Stimulated activated CD4-positive, alpha-beta T cell treated with anti-CD3 and anti-CD28 coated beads, Interleukin-15, amount 100 ng/mL, for 1 hour (primary cell): Measurements from ENCODE around the gene ASAP2.
A peak's percentile ranks its signal among the peaks of the same experiment; 100 is the strongest.

Experiments used
- DNase-seq, 2 donors: peaks; one replicate each; pipeline ENCODE4 v3.0.0-alpha.2; 2020; ENCODE audit warnings: low read depth in 1 of 2, low spot score in 1 of 2

Gene ASAP2

GRCh38 chr2:9419541-9419940 is 212.9 kb downstream of the ASAP2 start:
- no peak for DNase-seq

DNA sequence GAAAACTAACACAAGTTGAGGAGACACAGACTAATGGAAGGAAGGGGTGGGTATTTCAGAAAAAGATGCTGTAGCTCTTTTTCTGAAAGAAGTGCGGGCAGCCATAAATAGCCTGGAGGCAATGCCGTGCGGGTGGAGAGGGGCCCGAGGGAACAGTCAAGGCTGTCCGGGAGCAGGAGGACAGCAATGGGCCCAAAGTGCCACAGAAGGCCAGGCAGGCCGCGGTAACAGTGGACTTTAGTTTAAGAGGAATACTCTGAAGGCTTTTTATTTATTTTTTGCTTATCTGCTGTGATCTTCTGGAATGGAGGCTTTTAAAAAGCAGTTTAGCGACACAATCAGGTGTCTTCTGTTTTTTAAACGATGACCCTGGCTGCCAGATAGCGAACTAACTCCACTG is 213.9 kb downstream of the ASAP2 start:
- DNase-seq = no peak

DNA sequence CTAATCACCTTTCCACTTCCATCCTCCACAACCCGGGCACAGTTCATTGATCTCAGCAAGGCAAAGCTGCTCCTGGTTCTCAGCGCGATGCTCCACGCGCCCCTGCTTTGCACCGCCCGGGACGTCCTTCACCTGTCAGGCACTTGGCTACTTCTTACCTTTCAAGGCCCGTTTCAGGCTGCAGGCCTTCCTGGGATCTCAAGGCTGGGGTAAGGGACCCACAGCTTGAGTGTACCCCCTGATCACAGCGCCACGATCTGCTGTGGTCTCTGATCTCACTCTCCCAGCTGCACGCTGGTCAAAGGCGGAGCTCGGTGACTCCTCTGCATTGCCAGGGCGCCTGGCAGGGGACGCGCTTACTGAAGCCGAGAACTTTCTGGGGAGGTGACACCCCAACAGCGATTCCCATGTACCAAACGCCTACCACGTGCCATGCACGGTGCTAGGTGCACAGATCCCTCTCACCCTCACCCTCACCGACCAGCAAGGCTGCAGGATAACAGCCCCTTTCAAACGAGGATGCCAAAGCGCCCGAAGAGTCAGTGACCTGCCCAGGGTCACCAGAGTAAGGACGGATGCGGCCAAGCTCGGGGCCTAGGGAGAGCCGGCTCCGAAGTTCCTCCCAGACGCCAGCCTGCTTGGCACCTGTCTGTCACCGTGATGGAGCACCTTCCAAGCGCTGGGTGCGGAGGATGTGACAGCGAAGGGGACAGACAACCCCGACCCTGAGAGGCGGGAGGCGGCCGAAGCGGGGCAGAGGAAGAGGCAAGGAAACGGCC is 215.9 kb downstream of the ASAP2 start:
- DNase-seq = peak; percentile 10 to 20

- DNase-seq = peak; percentile 92 to 95
Observed at GRCh38 chr2:9423100-9423921, 216.7 kb downstream of the ASAP2 start, which contains the start of the genes CPSF3 and ITGB1BP1. Gene CPSF3 (plus strand): TSS chr2:9423654. CDS start chr2:9423774, 120 bp downstream. Gene ITGB1BP1 (minus strand): TSS chr2:9423528. CDS start chr2:9418697, 4,831 bp downstream.

DNA sequence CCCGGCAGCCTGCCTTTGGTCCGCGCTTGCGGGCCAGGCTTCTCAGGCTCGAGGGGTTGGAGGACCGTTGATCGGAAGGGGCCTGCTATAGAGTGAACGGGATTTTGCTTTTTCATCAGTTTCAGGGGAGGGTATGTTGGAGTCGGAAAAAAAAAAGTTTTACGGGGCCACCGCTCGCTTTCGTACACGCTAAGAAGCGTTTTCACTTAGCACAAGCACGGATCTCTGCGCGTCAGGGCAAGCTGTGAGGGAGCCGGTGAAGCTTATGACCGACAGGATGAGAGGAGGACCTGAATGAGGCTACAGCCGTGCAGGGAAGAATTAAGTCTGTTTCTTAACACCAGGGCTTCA is 217.3 kb downstream of the ASAP2 start:
- no peak for DNase-seq

- no peak for DNase-seq
Observed at GRCh38 chr2:9424447-9425164, 218.0 kb downstream of the ASAP2 start.

DNA sequence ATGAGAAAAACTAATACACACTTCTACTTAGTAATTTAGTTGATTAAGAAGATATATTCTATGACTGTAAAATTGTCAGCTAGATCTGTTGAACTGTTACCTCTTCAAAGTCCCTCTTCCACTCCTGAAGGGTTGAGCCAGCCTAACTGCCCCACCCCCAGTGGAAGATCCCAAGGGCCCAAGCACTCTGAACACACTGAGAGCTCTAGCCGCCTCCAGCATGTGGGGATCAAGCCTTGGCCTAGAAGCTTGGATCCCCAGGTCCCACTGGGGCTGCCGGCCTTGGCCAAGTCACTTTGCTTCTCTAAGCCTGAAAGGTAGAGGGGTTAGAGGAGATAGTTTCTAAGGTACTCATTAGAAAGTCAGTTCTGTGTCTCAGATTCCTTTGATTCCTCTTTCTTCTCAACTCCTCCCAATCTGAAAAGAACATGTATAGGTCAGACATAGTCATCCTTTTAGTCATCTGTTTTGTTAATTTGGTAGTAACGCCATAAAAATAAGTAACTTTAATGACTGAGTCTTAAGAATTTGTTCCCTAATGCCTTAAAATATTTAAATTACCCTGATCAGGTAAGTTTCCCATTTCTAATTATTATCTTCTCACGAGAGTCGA is 222.5 kb downstream of the ASAP2 start:
- DNase-seq = no peak

- no peak for DNase-seq
Observed at GRCh38 chr2:9430316-9431293, 224.0 kb downstream of the ASAP2 start.

GRCh38 chr2:9434489-9434888 is 227.9 kb downstream of the ASAP2 start:
- DNase-seq = no peak

DNA sequence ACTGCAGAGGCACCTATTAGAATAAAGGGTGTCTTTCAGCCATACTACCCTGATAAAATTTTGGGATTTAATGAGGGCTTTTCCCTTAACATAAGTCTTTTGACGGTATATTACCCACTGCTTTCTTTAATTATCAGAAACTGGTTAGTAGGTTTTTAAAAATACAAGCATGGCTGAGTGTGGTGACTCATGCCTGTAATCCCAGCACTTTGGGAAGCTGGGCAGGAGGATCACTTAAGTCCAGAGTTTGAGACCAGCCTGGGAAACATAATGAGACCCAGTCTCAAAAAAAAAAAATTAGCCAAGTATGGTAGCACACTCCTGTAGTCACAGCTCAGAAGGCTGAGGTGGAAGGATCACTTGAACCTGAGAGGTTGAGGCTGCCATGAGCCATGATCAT is 232.9 kb downstream of the ASAP2 start:
- no peak for DNase-seq

GRCh38 chr2:9440058-9440727 is 233.6 kb downstream of the ASAP2 start:
- DNase-seq = no peak

- no peak for DNase-seq
Observed at GRCh38 chr2:9441556-9441955, 234.9 kb downstream of the ASAP2 start.

GRCh38 chr2:9443526-9443925 is 236.9 kb downstream of the ASAP2 start:
- no peak for DNase-seq

- DNase-seq = no peak
Observed at GRCh38 chr2:9445089-9445488, 238.5 kb downstream of the ASAP2 start.

DNA sequence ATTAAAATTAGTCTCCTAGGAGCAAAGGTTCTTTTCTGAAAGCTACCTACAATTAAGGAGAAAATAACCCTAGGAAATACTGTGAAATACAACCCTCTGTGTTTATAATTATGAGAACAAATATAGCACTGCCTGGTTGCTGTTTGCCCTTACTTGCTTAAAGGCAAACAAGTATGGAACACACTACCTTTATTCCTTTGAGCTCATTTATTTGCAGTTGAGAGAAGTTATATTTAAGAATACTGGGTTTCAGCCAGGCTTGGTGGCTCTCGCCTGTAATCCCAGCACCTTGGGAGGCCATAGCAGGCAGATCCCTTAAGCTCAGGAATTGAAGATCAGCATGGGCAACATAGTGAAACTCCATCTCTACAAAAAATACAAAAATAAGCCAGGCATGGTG is 244.6 kb downstream of the ASAP2 start:
- DNase-seq = no peak
